ENCODE measurements around the gene WDR77.

DNA sequence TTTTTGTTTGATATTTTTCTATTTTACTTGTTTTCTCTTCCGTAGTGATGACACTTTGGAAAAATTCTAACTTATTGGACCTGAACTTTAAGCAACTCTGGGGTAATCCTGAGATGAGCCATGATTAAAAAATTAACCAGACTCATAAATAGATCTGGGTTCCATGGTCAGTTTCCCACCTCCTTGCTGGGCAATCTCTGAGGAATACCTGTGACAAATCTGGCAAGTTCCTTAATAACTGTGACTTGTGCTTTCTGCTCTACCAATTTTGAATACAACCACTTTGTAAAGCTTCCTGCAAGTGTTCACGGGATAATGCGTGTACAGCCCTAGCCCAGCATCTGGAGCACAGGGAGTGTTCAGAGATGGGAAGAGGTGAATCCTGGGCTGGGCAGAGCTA, 24.8 kb downstream of the WDR77 start:
- TF ChIP-seq NFIC (IDR thresholded peaks at IDR 0.05): no peak
- TF ChIP-seq YY1 (IDR thresholded peaks at IDR 0.05; ENCODE audit: low read depth): no peak
- no peak for TF ChIP-seq EP300 (IDR thresholded peaks at IDR 0.05; ENCODE audit: borderline replicate concordance)
- no peak for TF ChIP-seq FOXM1 (IDR thresholded peaks at IDR 0.05; ENCODE audit: borderline replicate concordance, low read depth)
- TF ChIP-seq, protein P1, sequence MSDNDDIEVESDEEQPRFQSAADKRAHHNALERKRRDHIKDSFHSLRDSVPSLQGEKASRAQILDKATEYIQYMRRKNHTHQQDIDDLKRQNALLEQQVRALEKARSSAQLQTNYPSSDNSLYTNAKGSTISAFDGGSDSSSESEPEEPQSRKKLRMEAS (IDR thresholded peaks at IDR 0.05): no peak
- TF ChIP-seq RAD21 (IDR thresholded peaks at IDR 0.05; ENCODE audit: low read depth): no peak
- no peak for TF ChIP-seq TEAD4 (IDR thresholded peaks at IDR 0.05)
